H1 (cell line): Measurements from ENCODE around the gene UNK.

ENCODE experiments used
- EP300 ChIP-seq, 2 experiments: IDR thresholded peaks; 1 replicate in 1 of 2; 2 replicates in 1 of 2; pipeline ENCODE4 v1.6.1; 2011 to 2012; ENCODE audit warnings: low read depth in 2 of 2, low read length in 2 of 2, mild to moderate bottlenecking in 2 of 2, borderline replicate concordance in 1 of 2, inconsistent platforms in 1 of 2, moderate library complexity in 1 of 2
- POLR2AphosphoS5 ChIP-seq: IDR thresholded peaks from 2 replicates; pipeline ENCODE4 v1.6.1; 2011; ENCODE audit warnings: low read depth, low read length

- TF ChIP-seq POLR2AphosphoS5 (no peak), EP300 (IDR thresholded peaks at IDR 0.05; ENCODE audit: borderline replicate concordance in 1 of 2, low read depth in 2 of 2, low read length in 2 of 2) (no peak)
Observed at GRCh38 chr17:75835654-75835987, 51.0 kb downstream of the UNK start.
